Measurements from ENCODE around the gene DAP.

DAP gene

GRCh38 chr5:10772901-10773585, 12.0 kb upstream of the DAP start:
- Mint-ChIP-seq H3K4me3 (no peak overlapping the region), H3K27ac (no peak overlapping the region), H3K4me1 (no peaks in the 10 kb centered on the region), H3K9me3 (no peaks in the 10 kb centered on the region), H3K36me3 (no peaks in the 10 kb centered on the region)
- DNase-seq (ENCODE audit: low spot score in 2 of 2) (no peak), ATAC-seq (no peak)

- no peak overlapping the region for H3K27ac Mint-ChIP-seq
- H3K4me1 Mint-ChIP-seq, result no peaks in the 10 kb centered on the region
- H3K36me3 Mint-ChIP-seq, result no peaks in the 10 kb centered on the region
- H3K4me3 Mint-ChIP-seq, result no peak overlapping the region
- ATAC-seq (no peak), DNase-seq (ENCODE audit: low spot score in 2 of 2) (no peak)
- no peaks in the 10 kb centered on the region for H3K9me3 Mint-ChIP-seq
These were observed 7.4 kb upstream of the DAP start for GRCh38 chr5:10768328-10768899.

GRCh38 chr5:10762776-10763500, 1.9 kb upstream of the DAP start:
- ATAC-seq (no peak), DNase-seq (ENCODE audit: low spot score in 2 of 2) (no peak)
- H3K4me1 Mint-ChIP-seq, result peaks cover 32% of the 10 kb centered on the region
- H3K9me3 Mint-ChIP-seq, result no peaks in the 10 kb centered on the region
- peaks cover 30% of the 10 kb centered on the region for H3K36me3 Mint-ChIP-seq
- peak overlapping the region; percentile 85 for H3K4me3 Mint-ChIP-seq
- peak overlapping the region; percentile 81 for H3K27ac Mint-ChIP-seq

- Mint-ChIP-seq H3K4me3 (peak overlapping the region; percentile 85), H3K36me3 (peaks cover 32% of the 10 kb centered on the region), H3K9me3 (no peaks in the 10 kb centered on the region), H3K4me1 (peaks cover 39% of the 10 kb centered on the region), H3K27ac (peak overlapping the region; percentile 81)
- DNase-seq (ENCODE audit: low spot score in 2 of 2) (no peak), ATAC-seq (no peak)
These were observed 1.1 kb upstream of the DAP start for GRCh38 chr5:10761933-10762775.

GRCh38 chr5:10760921-10761184, 181 bp downstream of the DAP start:
- peak overlapping the region; percentile 90 for H3K27ac Mint-ChIP-seq
- H3K4me1 Mint-ChIP-seq, result peaks cover 52% of the 10 kb centered on the region
- no peaks in the 10 kb centered on the region for H3K9me3 Mint-ChIP-seq
- ATAC-seq, result no peak
- H3K36me3 Mint-ChIP-seq, result peaks cover 35% of the 10 kb centered on the region
- no peak for DNase-seq (ENCODE audit: low spot score in 2 of 2)
- peak overlapping the region; percentile 85 for H3K4me3 Mint-ChIP-seq

- DNase-seq (ENCODE audit: low spot score in 2 of 2) (peak in 1 of 2 donors; percentile 53), ATAC-seq (peak; percentile 59)
- peaks cover 57% of the 10 kb centered on the region for H3K4me1 Mint-ChIP-seq
- H3K4me3 Mint-ChIP-seq, result peak overlapping the region; percentile 85
- H3K36me3 Mint-ChIP-seq, result peaks cover 35% of the 10 kb centered on the region
- H3K27ac Mint-ChIP-seq, result peak overlapping the region; percentile 90
- H3K9me3 Mint-ChIP-seq, result no peaks in the 10 kb centered on the region
These were observed 726 bp downstream of the DAP start for GRCh38 chr5:10760096-10760920.

- no peaks in the 10 kb centered on the region for H3K9me3 Mint-ChIP-seq
- no peak for ATAC-seq
- H3K27ac Mint-ChIP-seq, result no peak overlapping the region
- H3K4me1 Mint-ChIP-seq, result peaks cover 69% of the 10 kb centered on the region
- H3K4me3 Mint-ChIP-seq, result peak overlapping the region; percentile 85
- DNase-seq (ENCODE audit: low spot score in 2 of 2), result no peak
- peaks cover 35% of the 10 kb centered on the region for H3K36me3 Mint-ChIP-seq
These were observed 1.9 kb downstream of the DAP start for GRCh38 chr5:10759111-10759510.

GRCh38 chr5:10757922-10758555, 3.0 kb downstream of the DAP start:
- no peak overlapping the region for H3K4me3 Mint-ChIP-seq

GRCh38 chr5:10757043-10757442, 4.0 kb downstream of the DAP start:
- ATAC-seq, result no peak
- Mint-ChIP-seq H3K4me3 (no peak overlapping the region), H3K27ac (no peak overlapping the region), H3K36me3 (peaks cover 35% of the 10 kb centered on the region), H3K9me3 (no peaks in the 10 kb centered on the region), H3K4me1 (peaks cover 70% of the 10 kb centered on the region)
- DNase-seq (ENCODE audit: low spot score in 2 of 2), result no peak

More at GRCh38 chr5:10757922-10758555, 3.0 kb downstream of the DAP start:
- DNase-seq (ENCODE audit: low spot score in 2 of 2) (no peak), ATAC-seq (no peak)
- Mint-ChIP-seq H3K9me3 (no peaks in the 10 kb centered on the region), H3K36me3 (peaks cover 35% of the 10 kb centered on the region), H3K27ac (no peak overlapping the region), H3K4me1 (peaks cover 76% of the 10 kb centered on the region)

GRCh38 chr5:10756549-10756948, 4.5 kb downstream of the DAP start:
- Mint-ChIP-seq H3K9me3 (no peaks in the 10 kb centered on the region), H3K4me1 (peaks cover 65% of the 10 kb centered on the region), H3K36me3 (peaks cover 30% of the 10 kb centered on the region), H3K4me3 (no peak overlapping the region), H3K27ac (no peak overlapping the region)
- ATAC-seq (no peak), DNase-seq (ENCODE audit: low spot score in 2 of 2) (no peak)

GRCh38 chr5:10753178-10753577, 7.9 kb downstream of the DAP start:
- Mint-ChIP-seq H3K36me3 (peaks cover 16% of the 10 kb centered on the region), H3K9me3 (no peaks in the 10 kb centered on the region), H3K4me3 (no peak overlapping the region), H3K27ac (no peak overlapping the region), H3K4me1 (peaks cover 51% of the 10 kb centered on the region)
- DNase-seq (ENCODE audit: low spot score in 2 of 2) (no peak), ATAC-seq (no peak)

GRCh38 chr5:10752451-10752850, 8.6 kb downstream of the DAP start:
- H3K36me3 Mint-ChIP-seq, result peaks cover 17% of the 10 kb centered on the region
- ATAC-seq (no peak), DNase-seq (ENCODE audit: low spot score in 2 of 2) (no peak)
- H3K4me3 Mint-ChIP-seq, result no peak overlapping the region
- no peaks in the 10 kb centered on the region for H3K9me3 Mint-ChIP-seq
- no peak overlapping the region for H3K27ac Mint-ChIP-seq
- H3K4me1 Mint-ChIP-seq, result peaks cover 45% of the 10 kb centered on the region

- peaks cover 29% of the 10 kb centered on the region for H3K36me3 Mint-ChIP-seq
- no peaks in the 10 kb centered on the region for H3K9me3 Mint-ChIP-seq
- DNase-seq (ENCODE audit: low spot score in 2 of 2) (no peak), ATAC-seq (no peak)
- peaks cover 30% of the 10 kb centered on the region for H3K4me1 Mint-ChIP-seq
- H3K4me3 Mint-ChIP-seq, result no peak overlapping the region
- peak overlapping the region; percentile 79 for H3K27ac Mint-ChIP-seq
These were observed 10.1 kb downstream of the DAP start for GRCh38 chr5:10750909-10751308.
